ENCODE results near the gene HOXA5. TPM values are rescaled to one million over a fixed set of nuclear protein-coding genes. Genes with fewer than 3 reads are reported as not detected.

The HOXA5 gene
- total and polyA plus RNA-seq, 10 of the 15 experiments (the other 5 are each of a cell fraction or from before 2014, with no cell fraction given): 0.05 to 0.13 TPM; not detected in 8

DNA sequence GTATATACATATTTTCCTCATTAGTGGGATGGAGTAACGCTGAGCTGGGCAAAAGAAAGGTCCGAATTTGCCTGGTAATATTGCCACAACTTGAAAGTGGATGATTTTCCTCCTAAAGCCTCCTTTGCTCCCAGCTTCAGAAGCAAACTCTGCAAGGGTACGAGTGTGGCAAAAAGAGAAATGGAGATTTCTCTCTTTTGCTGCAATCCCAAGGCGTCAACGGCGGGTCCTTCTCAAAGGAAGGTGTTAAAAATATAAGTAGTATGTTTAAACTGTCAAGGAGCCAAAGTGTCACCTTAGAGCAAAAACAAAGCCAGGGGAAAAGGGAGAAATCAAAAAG, 28.6 kb downstream of the HOXA5 start:
- no peak overlapping the region for H3K27ac ChIP-seq (ENCODE audit: control insufficient read depth, insufficient read depth)
- CTCF ChIA-PET: no interaction called here
- no peak for DNase-seq (ENCODE audit: low read depth, low spot score)
- intact Hi-C loops (cut with micrococcal nuclease; ENCODE audit: unreplicated experiment) (no loop called here), in situ Hi-C loops (cut with MboI) (no loop called here)
- no peaks in the 10 kb centered on the region for H3K9me3 ChIP-seq (replicated peaks; ENCODE audit: control insufficient read depth, insufficient read depth, low read length)
- TF ChIP-seq MEF2B (IDR thresholded peaks at IDR 0.05; ENCODE audit: partially characterized antibody, poor library complexity, severe bottlenecking): no peak
- TF ChIP-seq CREB1 (IDR thresholded peaks at IDR 0.05; ENCODE audit: low read depth): no peak
- no peak for TF ChIP-seq BHLHE40 (IDR thresholded peaks at IDR 0.05; ENCODE audit: borderline replicate concordance in 1 of 2, low read depth in 2 of 2, low read length in 1 of 2)
- no peak for TF ChIP-seq HDAC6 (IDR thresholded peaks at IDR 0.05; ENCODE audit: unreplicated experiment)
- TF ChIP-seq, protein P1, sequence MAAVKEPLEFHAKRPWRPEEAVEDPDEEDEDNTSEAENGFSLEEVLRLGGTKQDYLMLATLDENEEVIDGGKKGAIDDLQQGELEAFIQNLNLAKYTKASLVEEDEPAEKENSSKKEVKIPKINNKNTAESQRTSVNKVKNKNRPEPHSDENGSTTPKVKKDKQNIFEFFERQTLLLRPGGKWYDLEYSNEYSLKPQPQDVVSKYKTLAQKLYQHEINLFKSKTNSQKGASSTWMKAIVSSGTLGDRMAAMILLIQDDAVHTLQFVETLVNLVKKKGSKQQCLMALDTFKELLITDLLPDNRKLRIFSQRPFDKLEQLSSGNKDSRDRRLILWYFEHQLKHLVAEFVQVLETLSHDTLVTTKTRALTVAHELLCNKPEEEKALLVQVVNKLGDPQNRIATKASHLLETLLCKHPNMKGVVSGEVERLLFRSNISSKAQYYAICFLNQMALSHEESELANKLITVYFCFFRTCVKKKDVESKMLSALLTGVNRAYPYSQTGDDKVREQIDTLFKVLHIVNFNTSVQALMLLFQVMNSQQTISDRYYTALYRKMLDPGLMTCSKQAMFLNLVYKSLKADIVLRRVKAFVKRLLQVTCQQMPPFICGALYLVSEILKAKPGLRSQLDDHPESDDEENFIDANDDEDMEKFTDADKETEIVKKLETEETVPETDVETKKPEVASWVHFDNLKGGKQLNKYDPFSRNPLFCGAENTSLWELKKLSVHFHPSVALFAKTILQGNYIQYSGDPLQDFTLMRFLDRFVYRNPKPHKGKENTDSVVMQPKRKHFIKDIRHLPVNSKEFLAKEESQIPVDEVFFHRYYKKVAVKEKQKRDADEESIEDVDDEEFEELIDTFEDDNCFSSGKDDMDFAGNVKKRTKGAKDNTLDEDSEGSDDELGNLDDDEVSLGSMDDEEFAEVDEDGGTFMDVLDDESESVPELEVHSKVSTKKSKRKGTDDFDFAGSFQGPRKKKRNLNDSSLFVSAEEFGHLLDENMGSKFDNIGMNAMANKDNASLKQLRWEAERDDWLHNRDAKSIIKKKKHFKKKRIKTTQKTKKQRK (IDR thresholded peaks at IDR 0.05; ENCODE audit: low read depth, low read length): no peak
- no peak for TF ChIP-seq TBL1XR1 (IDR thresholded peaks at IDR 0.05; ENCODE audit: low read depth, low read length)
- no peak for TF ChIP-seq SMARCA5 (IDR thresholded peaks at IDR 0.05)
- TF ChIP-seq CBX5 (IDR thresholded peaks at IDR 0.05; ENCODE audit: low read depth): no peak
- no peak for TF ChIP-seq ZSCAN29 (IDR thresholded peaks at IDR 0.05)
- TF ChIP-seq, protein P2, sequence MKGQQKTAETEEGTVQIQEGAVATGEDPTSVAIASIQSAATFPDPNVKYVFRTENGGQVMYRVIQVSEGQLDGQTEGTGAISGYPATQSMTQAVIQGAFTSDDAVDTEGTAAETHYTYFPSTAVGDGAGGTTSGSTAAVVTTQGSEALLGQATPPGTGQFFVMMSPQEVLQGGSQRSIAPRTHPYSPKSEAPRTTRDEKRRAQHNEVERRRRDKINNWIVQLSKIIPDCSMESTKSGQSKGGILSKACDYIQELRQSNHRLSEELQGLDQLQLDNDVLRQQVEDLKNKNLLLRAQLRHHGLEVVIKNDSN (IDR thresholded peaks at IDR 0.05; ENCODE audit: borderline replicate concordance, extremely low read length, insufficient read depth, low read depth, low read length): no peak
- no peak for TF ChIP-seq RAD51 (IDR thresholded peaks at IDR 0.05)
- H3K79me2 ChIP-seq (ENCODE audit: control insufficient read depth, insufficient read depth, low read length): no peaks in the 10 kb centered on the region
- ATAC-seq: no peak
- H3K9ac ChIP-seq (ENCODE audit: control insufficient read depth, insufficient read depth, low read length): no peak overlapping the region
- H2AFZ ChIP-seq (ENCODE audit: control insufficient read depth, low read depth, low read length): no peak overlapping the region
- WGBS (ENCODE audit: insufficient coverage, insufficient replicate concordance, low lambda C conversion rate, missing lambda C conversion rate): 75% methylated on average over 6 of the region's 6 CpGs
- SMC1A ChIA-PET (ENCODE audit: uncharacterized antibody, unreplicated experiment): no interaction called here
- H3K4me3 ChIP-seq: no peak overlapping the region
- H3K4me2 ChIP-seq (ENCODE audit: control insufficient read depth, insufficient read depth): no peak overlapping the region
- no peaks in the 10 kb centered on the region for H3K27me3 ChIP-seq (replicated peaks in 1 of 2; ENCODE audit: control insufficient read depth in 2 of 2, insufficient read depth in 2 of 2, low read length in 1 of 2)
- no peak for FAIRE-seq
- BruUV-seq (replicated peaks): no TSS peak
- H4K20me1 ChIP-seq (ENCODE audit: control insufficient read depth, insufficient read depth): no peaks in the 10 kb centered on the region; the same call in 1 of the 2 replicates
- H3K4me1 ChIP-seq (ENCODE audit: control insufficient read depth, insufficient read depth, low read length): no peaks in the 10 kb centered on the region
- H3K36me3 ChIP-seq (ENCODE audit: control insufficient read depth in 2 of 2, insufficient read depth in 2 of 2, low read length in 1 of 2): no peaks in the 10 kb centered on the region
- POLR2A ChIA-PET: no interaction called here
- RAD21 ChIA-PET (ENCODE audit: unreplicated experiment): interaction anchor here (1.4 kb wide), 1 partner anchor 260 kb away, joined by 3 read pairs; no protein-coding TSS in a partner anchor
